NCI-H82 (cell line): ENCODE results near the gene DPM3.
"Not testable (repeated sequence)": the region's sequence is repeated elsewhere in the genome, so short reads cannot be mapped to it uniquely, and the experiment has no call there.

Source experiments
- DNase-seq: peaks from one replicate; lab custom pipeline; 2025; lab: John Stamatoyannopoulos, UW

DPM3 gene

GRCh38 chr1:155158991-155159390 lies 18.7 kb upstream of the DPM3 start:
- DNase-seq = no peak

- DNase-seq = not testable (repeated sequence)
Observed at GRCh38 chr1:155155996-155156643, 15.8 kb upstream of the DPM3 start.

GRCh38 chr1:155145491-155145890 lies 5.2 kb upstream of the DPM3 start:
- no peak for DNase-seq

GRCh38 chr1:155141749-155142148 lies 1.4 kb upstream of the DPM3 start:
- DNase-seq = no peak

- DNase-seq = no peak
Observed at GRCh38 chr1:155140630-155140953, 261 bp upstream of the DPM3 start.

- no peak for DNase-seq
Observed at GRCh38 chr1:155137154-155137949, 3.0 kb downstream of the DPM3 start.

GRCh38 chr1:155136748-155137147 lies 3.6 kb downstream of the DPM3 start:
- DNase-seq = peak; percentile 40

GRCh38 chr1:155135415-155136028 lies 4.8 kb downstream of the DPM3 start, which contains the start of gene SLC50A1:
TSS of gene SLC50A1 (plus strand) at chr1:155135852. CDS start at chr1:155135912, 60 bp downstream.
- DNase-seq = peak; percentile 98

GRCh38 chr1:155134880-155135414 lies 5.4 kb downstream of the DPM3 start:
- DNase-seq = peak; percentile 82

- no peak for DNase-seq
Observed at GRCh38 chr1:155134322-155134721, 6.0 kb downstream of the DPM3 start.

GRCh38 chr1:155133799-155134281 lies 6.5 kb downstream of the DPM3 start:
- no peak for DNase-seq

GRCh38 chr1:155131856-155132255 lies 8.5 kb downstream of the DPM3 start:
- DNase-seq = no peak

GRCh38 chr1:155131285-155131684 lies 9.0 kb downstream of the DPM3 start:
- DNase-seq = no peak

GRCh38 chr1:155130272-155131006 lies 9.9 kb downstream of the DPM3 start:
- DNase-seq = peak; percentile 68

- DNase-seq = no peak
Observed at GRCh38 chr1:155128755-155129473, 11.4 kb downstream of the DPM3 start.

- no peak for DNase-seq
Observed at GRCh38 chr1:155127967-155128754, 12.2 kb downstream of the DPM3 start.

- DNase-seq = peak; percentile 85
Observed at GRCh38 chr1:155127105-155127966, 13.0 kb downstream of the DPM3 start, which contains the start of gene EFNA1. TSS of gene EFNA1 (plus strand) at chr1:155127876. CDS start at chr1:155127978, 102 bp downstream.

GRCh38 chr1:155126556-155127104 lies 13.7 kb downstream of the DPM3 start:
- DNase-seq = peak; percentile 88

GRCh38 chr1:155125946-155126555 lies 14.3 kb downstream of the DPM3 start:
- no peak for DNase-seq
